IPS-20b (cell line): ENCODE measurements around the gene BBS5.
"Not testable (repeated sequence)": the region's sequence is repeated elsewhere in the genome, so short reads cannot be mapped to it uniquely, and the experiment has no call there.

Source experiments
- H3K27ac ChIP-seq: one replicate; pipeline ENCODE4 v1.5.1; 2013; ENCODE audit warnings: low read length
- H3K27me3 ChIP-seq: 2 replicates; pipeline ENCODE4 v1.6.1; 2013; ENCODE audit warnings: mild to moderate bottlenecking, low read length, inconsistent platforms; ENCODE audit not compliant: insufficient read depth
- H3K36me3 ChIP-seq: 2 replicates; pipeline ENCODE4 v1.6.1; 2013; ENCODE audit warnings: low read depth, mild to moderate bottlenecking, inconsistent platforms, low read length, moderate library complexity; ENCODE audit not compliant: insufficient read depth
- H3K4me1 ChIP-seq: 2 replicates; pipeline ENCODE4 v1.6.1; 2013; ENCODE audit warnings: mild to moderate bottlenecking, control low read depth, inconsistent platforms, low read length, moderate library complexity; ENCODE audit not compliant: insufficient read depth
- H3K4me3 ChIP-seq: 2 replicates; pipeline ENCODE4 v1.5.1; 2013; ENCODE audit warnings: mild to moderate bottlenecking, low read length, inconsistent platforms
- H3K9ac ChIP-seq: 2 replicates; pipeline ENCODE4 v1.6.1; 2013; ENCODE audit warnings: low read depth, mild to moderate bottlenecking, inconsistent platforms, low read length, moderate library complexity
- H3K9me3 ChIP-seq: 2 replicates; pipeline ENCODE4 v1.6.1; 2013; ENCODE audit warnings: mild to moderate bottlenecking, low read depth, low read length, inconsistent platforms; ENCODE audit not compliant: insufficient read depth

The BBS5 gene

GRCh38 chr2:169513094-169513493, 33.8 kb downstream of the BBS5 start:
- Histone ChIP-seq H3K9ac (no peak overlapping the region), H3K4me1 (peaks cover 7% of the 10 kb centered on the region; the same call in 1 of the 2 replicates), H3K9me3 (no peaks in the 10 kb centered on the region), H3K27ac (no peak overlapping the region), H3K36me3 (no peaks in the 10 kb centered on the region), H3K4me3 (no peak overlapping the region), H3K27me3 (no peaks in the 10 kb centered on the region)

DNA sequence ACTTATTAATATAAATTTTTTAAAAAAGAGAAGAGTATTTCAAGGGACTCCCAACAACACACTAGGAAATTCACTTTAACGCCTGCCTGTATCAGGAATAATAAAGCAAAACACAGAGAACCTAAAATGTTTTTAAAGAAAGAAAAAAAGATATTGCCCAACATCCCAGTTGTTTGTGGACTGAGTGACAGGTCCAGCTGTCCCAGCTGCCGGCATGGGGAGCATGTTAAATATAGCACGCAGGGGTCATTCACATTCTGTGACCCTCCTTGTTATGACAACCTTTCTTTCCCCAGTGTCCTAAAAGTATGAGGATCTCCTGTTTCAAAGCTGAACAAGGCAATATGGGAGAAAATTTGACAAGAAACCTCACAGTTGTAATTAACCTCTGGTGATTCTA, 34.6 kb downstream of the BBS5 start:
- no peak overlapping the region for H3K27ac ChIP-seq
- H3K4me1 ChIP-seq = peaks cover 7% of the 10 kb centered on the region; the same call in 1 of the 2 replicates
- no peak overlapping the region for H3K4me3 ChIP-seq
- H3K9me3 ChIP-seq = no peaks in the 10 kb centered on the region
- H3K27me3 ChIP-seq = no peaks in the 10 kb centered on the region
- no peaks in the 10 kb centered on the region for H3K36me3 ChIP-seq
- H3K9ac ChIP-seq = no peak overlapping the region

GRCh38 chr2:169514758-169515157, 35.5 kb downstream of the BBS5 start:
- H3K9ac ChIP-seq, H3K4me1 ChIP-seq: not testable (repeated sequence)

GRCh38 chr2:169516488-169516995, 37.2 kb downstream of the BBS5 start:
- H3K9ac ChIP-seq, H3K27me3 ChIP-seq, H3K4me3 ChIP-seq, H3K4me1 ChIP-seq, H3K36me3 ChIP-seq, H3K9me3 ChIP-seq, H3K27ac ChIP-seq: not testable (repeated sequence)

More at GRCh38 chr2:169514758-169515157, 35.5 kb downstream of the BBS5 start:
- not testable (repeated sequence) for H3K36me3 ChIP-seq, H3K4me3 ChIP-seq, H3K9me3 ChIP-seq, H3K27ac ChIP-seq, H3K27me3 ChIP-seq

GRCh38 chr2:169520896-169521295, 41.6 kb downstream of the BBS5 start:
- H3K36me3 ChIP-seq = no peaks in the 10 kb centered on the region
- no peaks in the 10 kb centered on the region for H3K27me3 ChIP-seq
- H3K4me3 ChIP-seq = no peak overlapping the region
- H3K9ac ChIP-seq = no peak overlapping the region
- no peaks in the 10 kb centered on the region for H3K9me3 ChIP-seq
- no peaks in the 10 kb centered on the region for H3K4me1 ChIP-seq
- H3K27ac ChIP-seq = no peak overlapping the region

DNA sequence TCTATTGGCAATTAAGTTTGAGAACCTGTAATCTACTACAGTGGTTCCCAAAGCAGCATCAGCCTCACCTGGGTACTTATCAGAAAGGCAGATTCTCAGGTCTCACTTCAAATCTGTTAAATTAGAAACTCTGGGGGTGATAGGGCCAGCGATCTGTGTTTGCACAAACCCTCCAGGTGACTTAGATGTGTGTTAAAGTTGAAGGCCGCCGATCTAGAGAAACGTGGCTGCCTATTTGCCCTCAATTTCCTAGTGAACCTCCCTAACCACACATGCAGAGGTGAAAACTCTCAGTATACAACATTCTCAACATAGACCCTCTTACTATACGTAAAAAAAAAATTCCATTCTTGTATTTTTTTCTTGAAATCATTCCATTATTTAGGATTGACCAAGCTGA, 44.4 kb downstream of the BBS5 start:
- no peaks in the 10 kb centered on the region for H3K4me1 ChIP-seq
- H3K36me3 ChIP-seq = peaks cover 6% of the 10 kb centered on the region; the same call in 1 of the 2 replicates
- no peaks in the 10 kb centered on the region for H3K27me3 ChIP-seq
- no peak overlapping the region for H3K9ac ChIP-seq
- H3K27ac ChIP-seq = no peak overlapping the region
- no peak overlapping the region for H3K4me3 ChIP-seq
- H3K9me3 ChIP-seq = no peaks in the 10 kb centered on the region

DNA sequence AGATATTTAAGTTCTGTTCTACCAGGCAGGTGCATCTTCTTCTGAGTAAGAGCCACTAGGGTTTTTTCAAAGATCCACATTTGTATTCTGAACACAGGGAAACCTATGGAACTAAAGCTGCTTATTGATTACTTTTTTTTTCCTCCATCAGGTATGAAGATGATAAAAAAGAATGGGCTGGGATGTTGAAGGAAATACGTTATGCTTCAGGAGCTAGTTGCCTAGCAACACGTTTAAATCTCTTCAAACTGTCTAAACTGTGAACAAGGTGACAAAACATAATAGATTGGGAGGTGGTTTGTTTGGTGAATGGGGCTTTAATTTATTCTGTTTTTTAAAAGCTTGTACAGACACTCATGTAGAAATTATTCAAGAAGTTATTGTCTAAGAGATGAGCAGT, 46.1 kb downstream of the BBS5 start:
- Histone ChIP-seq H3K36me3 (peaks cover 17% of the 10 kb centered on the region), H3K4me1 (no peaks in the 10 kb centered on the region), H3K4me3 (no peak overlapping the region), H3K9ac (no peak overlapping the region), H3K27ac (no peak overlapping the region), H3K27me3 (no peaks in the 10 kb centered on the region), H3K9me3 (no peaks in the 10 kb centered on the region)

DNA sequence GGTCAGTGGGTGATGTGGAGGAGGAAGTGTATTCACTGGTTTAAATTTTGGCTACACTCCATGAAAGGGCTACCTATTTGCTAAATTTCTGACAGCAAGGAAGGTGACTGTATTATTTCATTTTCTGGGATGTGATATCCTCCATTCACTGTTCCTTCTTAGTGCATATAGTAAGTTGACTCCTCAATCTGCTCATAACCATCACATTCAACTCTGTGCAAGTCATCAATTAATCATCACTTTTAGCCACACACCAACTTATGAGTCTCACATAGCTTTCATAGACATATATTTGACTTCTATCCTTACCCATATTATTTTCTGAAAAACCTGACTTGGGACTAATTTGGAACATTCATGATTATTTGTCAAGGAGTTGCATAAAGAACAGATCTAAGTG, 47.2 kb downstream of the BBS5 start:
- H3K9ac ChIP-seq = no peak overlapping the region
- no peaks in the 10 kb centered on the region for H3K9me3 ChIP-seq
- no peaks in the 10 kb centered on the region for H3K4me1 ChIP-seq
- peaks cover 27% of the 10 kb centered on the region for H3K36me3 ChIP-seq
- no peak overlapping the region for H3K27ac ChIP-seq
- H3K27me3 ChIP-seq = no peaks in the 10 kb centered on the region
- no peak overlapping the region for H3K4me3 ChIP-seq

DNA sequence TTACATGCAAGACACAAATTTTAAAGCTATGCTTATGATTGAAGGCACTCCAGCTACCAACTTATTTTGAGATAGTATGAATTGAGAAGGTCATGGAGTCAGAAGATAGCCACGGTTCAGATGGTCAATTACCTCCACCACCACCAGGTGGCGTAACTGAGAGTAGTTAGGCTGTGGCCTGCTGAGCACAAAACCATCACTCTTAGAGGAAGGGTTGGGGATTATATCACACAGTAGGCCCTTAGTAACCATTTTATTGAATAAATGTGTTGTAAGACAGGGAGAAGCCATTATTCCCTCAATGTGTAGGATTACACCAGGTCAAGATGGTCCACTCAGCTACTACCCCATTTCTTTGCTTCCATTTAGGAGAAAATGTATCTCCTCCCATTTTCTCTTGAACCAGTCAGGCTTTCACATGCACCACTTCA, 49.0 kb downstream of the BBS5 start:
- Histone ChIP-seq H3K4me3 (no peak overlapping the region), H3K4me1 (no peaks in the 10 kb centered on the region), H3K27ac (no peak overlapping the region), H3K36me3 (peaks cover 33% of the 10 kb centered on the region), H3K9ac (no peak overlapping the region), H3K27me3 (no peaks in the 10 kb centered on the region), H3K9me3 (no peaks in the 10 kb centered on the region)

DNA sequence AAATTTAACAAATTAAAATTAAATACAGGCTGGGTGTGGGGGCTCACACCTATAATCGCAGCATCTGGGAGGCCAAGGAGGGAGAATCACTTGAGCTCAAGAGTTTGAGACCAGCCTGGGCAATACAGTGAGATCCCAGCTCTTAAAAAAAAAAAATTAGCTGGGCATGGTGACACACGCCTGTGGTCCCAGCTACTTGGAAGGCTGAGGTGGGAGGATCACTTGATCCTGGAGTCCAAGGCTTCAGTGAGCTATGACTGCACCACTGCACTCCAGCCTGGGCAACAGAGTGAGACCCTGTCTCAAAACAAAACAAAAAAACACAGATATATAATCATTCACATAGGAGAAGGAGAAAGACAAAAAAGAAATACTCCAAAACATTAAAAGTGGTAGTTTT, 60.2 kb downstream of the BBS5 start:
- not testable (repeated sequence) for H3K4me3 ChIP-seq, H3K27ac ChIP-seq, H3K27me3 ChIP-seq, H3K4me1 ChIP-seq, H3K9me3 ChIP-seq, H3K9ac ChIP-seq
- peaks cover 69% of the 10 kb centered on the region for H3K36me3 ChIP-seq

- H3K27ac ChIP-seq = no peak overlapping the region
- no peaks in the 10 kb centered on the region for H3K27me3 ChIP-seq
- H3K36me3 ChIP-seq = peaks cover 76% of the 10 kb centered on the region
- no peak overlapping the region for H3K4me3 ChIP-seq
- H3K4me1 ChIP-seq = no peaks in the 10 kb centered on the region
- H3K9me3 ChIP-seq = no peaks in the 10 kb centered on the region
- no peak overlapping the region for H3K9ac ChIP-seq
These were observed 60.9 kb downstream of the BBS5 start for GRCh38 chr2:169540146-169540545.

GRCh38 chr2:169542433-169542832, 63.1 kb downstream of the BBS5 start:
- Histone ChIP-seq H3K4me1 (no peaks in the 10 kb centered on the region), H3K9me3 (no peaks in the 10 kb centered on the region), H3K4me3 (no peak overlapping the region), H3K27me3 (no peaks in the 10 kb centered on the region), H3K36me3 (peaks cover 83% of the 10 kb centered on the region), H3K27ac (no peak overlapping the region), H3K9ac (no peak overlapping the region)

DNA sequence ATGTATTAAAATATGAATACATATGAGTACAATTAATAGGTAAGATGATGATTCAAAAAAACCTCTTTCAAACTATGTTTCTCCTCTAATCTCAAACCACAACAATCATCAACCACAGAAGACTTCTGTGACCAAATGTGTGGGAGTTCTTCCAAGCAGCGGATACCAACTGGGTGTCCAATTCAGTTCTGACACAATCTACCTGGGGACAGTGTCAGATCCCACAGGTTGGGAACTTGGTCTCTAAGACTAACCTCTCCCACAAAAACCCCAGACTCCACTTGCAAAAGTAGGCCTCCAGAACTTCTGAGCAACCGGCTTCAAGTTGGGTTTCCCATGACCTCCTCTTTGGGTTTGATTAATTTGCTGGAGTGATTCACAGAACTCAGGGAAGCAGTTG, 67.5 kb downstream of the BBS5 start:
- H3K27me3 ChIP-seq = no peaks in the 10 kb centered on the region
- no peak overlapping the region for H3K9ac ChIP-seq
- no peak overlapping the region for H3K4me3 ChIP-seq
- no peaks in the 10 kb centered on the region for H3K9me3 ChIP-seq
- no peaks in the 10 kb centered on the region for H3K4me1 ChIP-seq
- no peak overlapping the region for H3K27ac ChIP-seq
- H3K36me3 ChIP-seq = peaks cover 62% of the 10 kb centered on the region
